Measurements from ENCODE around the gene SORBS2.

Gene SORBS2

GRCh38 chr4:185834778-185835177 is 22.8 kb upstream of the SORBS2 start:
- DNase-seq = no peak

- no peak for DNase-seq
These were observed 22.1 kb upstream of the SORBS2 start for GRCh38 chr4:185834088-185834487.

- DNase-seq = no peak
These were observed 21.1 kb upstream of the SORBS2 start for GRCh38 chr4:185833055-185833598.

GRCh38 chr4:185831125-185831815 is 19.3 kb upstream of the SORBS2 start:
- no peak for DNase-seq

- no peak for DNase-seq
These were observed 18.4 kb upstream of the SORBS2 start for GRCh38 chr4:185830263-185830994.

GRCh38 chr4:185826381-185826780 is 14.4 kb upstream of the SORBS2 start:
- DNase-seq = no peak

GRCh38 chr4:185825737-185826136 is 13.7 kb upstream of the SORBS2 start:
- DNase-seq = no peak

- DNase-seq = no peak
These were observed 10.8 kb upstream of the SORBS2 start for GRCh38 chr4:185822791-185823190.

GRCh38 chr4:185821029-185821419 is 9.0 kb upstream of the SORBS2 start:
- DNase-seq = no peak

- DNase-seq = no peak
These were observed 8.4 kb upstream of the SORBS2 start for GRCh38 chr4:185820146-185821028.

GRCh38 chr4:185819144-185819543 is 7.2 kb upstream of the SORBS2 start:
- DNase-seq = no peak

GRCh38 chr4:185817403-185817818 is 5.4 kb upstream of the SORBS2 start:
- no peak for DNase-seq

GRCh38 chr4:185813133-185813532 is 1.1 kb upstream of the SORBS2 start:
- no peak for DNase-seq

- no peak for DNase-seq
These were observed 1.1 kb downstream of the SORBS2 start for GRCh38 chr4:185810746-185811508.

GRCh38 chr4:185809533-185810071 is 2.4 kb downstream of the SORBS2 start:
- DNase-seq = no peak

GRCh38 chr4:185809121-185809520 is 2.9 kb downstream of the SORBS2 start:
- DNase-seq = no peak

GRCh38 chr4:185805979-185806378 is 6.0 kb downstream of the SORBS2 start:
- no peak for DNase-seq

- no peak for DNase-seq
These were observed 6.7 kb downstream of the SORBS2 start for GRCh38 chr4:185805262-185805802.

- no peak for DNase-seq
These were observed 9.0 kb downstream of the SORBS2 start for GRCh38 chr4:185803022-185803421.

GRCh38 chr4:185801471-185801870 is 10.5 kb downstream of the SORBS2 start:
- no peak for DNase-seq

GRCh38 chr4:185800266-185800945 is 11.6 kb downstream of the SORBS2 start:
- DNase-seq = no peak
